Measurements from ENCODE around the gene RPAIN. TPM values are rescaled to one million over a fixed set of nuclear protein-coding genes. Genes with fewer than 3 reads are reported as not detected.

Gene RPAIN
- total and polyA plus RNA-seq, 2 of the 13 experiments (the other 11 are each of a cell fraction or from before 2014, with no cell fraction given) = 42.1 to 58.5 TPM

DNA sequence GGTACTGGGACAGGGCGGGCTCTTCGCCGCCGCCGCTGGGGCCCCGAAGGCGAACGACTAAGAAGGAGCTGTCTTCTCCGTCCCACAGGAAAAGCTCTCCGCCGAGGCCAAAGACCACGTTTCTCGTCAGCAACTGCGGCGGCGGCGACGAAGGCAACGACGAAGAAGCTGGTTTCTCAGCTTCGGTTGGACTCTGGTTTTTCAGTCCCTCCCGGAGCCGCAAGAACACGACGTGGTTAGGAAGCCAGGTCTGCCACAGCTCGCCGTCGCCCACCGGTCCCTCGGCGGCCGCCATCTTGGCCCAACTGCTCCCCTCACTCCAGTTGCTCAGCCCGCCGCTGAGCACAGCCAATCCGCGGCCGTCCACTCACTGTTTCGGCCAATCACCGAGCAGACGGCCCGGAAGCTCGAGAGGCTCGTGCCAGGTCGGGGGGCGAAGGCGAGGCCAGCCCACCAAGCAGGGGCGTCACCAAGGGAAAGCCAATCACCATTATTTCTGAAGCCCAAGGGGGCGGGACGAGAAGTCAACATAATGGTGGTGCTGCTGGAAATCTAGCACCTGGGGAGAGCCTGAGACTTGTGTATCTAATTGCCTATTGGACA, 525 bp upstream of the RPAIN start, which contains the start of gene NUP88 (continued):
- peak in 1 of 2 experiments; percentile 78; a peak in 2 of 4 replicates for TF ChIP-seq ATF4 (CRISPR knock-in tag; IDR thresholded peaks at IDR 0.05)
- peak; percentile 2 to 47; a peak in 2 of 4 replicates for TF ChIP-seq HMGXB4 (CRISPR knock-in tag; IDR thresholded peaks at IDR 0.05; ENCODE audit: borderline replicate concordance in 1 of 2, low read depth in 1 of 2)
- no peak for TF ChIP-seq ZNF460 (CRISPR knock-in tag; IDR thresholded peaks at IDR 0.05; ENCODE audit: borderline replicate concordance)
- TF ChIP-seq CENPT (CRISPR knock-in tag; IDR thresholded peaks at IDR 0.05; ENCODE audit: low read depth) = no peak
- TF ChIP-seq BORCS8-MEF2B (CRISPR knock-in tag; IDR thresholded peaks at IDR 0.05) = peak; percentile 67
- no peak for TF ChIP-seq PHB2 (IDR thresholded peaks at IDR 0.05; ENCODE audit: partially characterized antibody)
- no peak for TF ChIP-seq HNRNPK (IDR thresholded peaks at IDR 0.05; ENCODE audit: low read depth, low read length, poor library complexity, severe bottlenecking)
- TF ChIP-seq RARG (CRISPR knock-in tag; IDR thresholded peaks at IDR 0.05; ENCODE audit: low read depth) = no peak
- TF ChIP-seq, protein P1, sequence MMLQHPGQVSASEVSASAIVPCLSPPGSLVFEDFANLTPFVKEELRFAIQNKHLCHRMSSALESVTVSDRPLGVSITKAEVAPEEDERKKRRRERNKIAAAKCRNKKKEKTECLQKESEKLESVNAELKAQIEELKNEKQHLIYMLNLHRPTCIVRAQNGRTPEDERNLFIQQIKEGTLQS (CRISPR knock-in tag; IDR thresholded peaks at IDR 0.05) = no peak
- TF ChIP-seq SP2 (CRISPR knock-in tag; IDR thresholded peaks at IDR 0.05) = peak; percentile 89
- TF ChIP-seq, protein P2, sequence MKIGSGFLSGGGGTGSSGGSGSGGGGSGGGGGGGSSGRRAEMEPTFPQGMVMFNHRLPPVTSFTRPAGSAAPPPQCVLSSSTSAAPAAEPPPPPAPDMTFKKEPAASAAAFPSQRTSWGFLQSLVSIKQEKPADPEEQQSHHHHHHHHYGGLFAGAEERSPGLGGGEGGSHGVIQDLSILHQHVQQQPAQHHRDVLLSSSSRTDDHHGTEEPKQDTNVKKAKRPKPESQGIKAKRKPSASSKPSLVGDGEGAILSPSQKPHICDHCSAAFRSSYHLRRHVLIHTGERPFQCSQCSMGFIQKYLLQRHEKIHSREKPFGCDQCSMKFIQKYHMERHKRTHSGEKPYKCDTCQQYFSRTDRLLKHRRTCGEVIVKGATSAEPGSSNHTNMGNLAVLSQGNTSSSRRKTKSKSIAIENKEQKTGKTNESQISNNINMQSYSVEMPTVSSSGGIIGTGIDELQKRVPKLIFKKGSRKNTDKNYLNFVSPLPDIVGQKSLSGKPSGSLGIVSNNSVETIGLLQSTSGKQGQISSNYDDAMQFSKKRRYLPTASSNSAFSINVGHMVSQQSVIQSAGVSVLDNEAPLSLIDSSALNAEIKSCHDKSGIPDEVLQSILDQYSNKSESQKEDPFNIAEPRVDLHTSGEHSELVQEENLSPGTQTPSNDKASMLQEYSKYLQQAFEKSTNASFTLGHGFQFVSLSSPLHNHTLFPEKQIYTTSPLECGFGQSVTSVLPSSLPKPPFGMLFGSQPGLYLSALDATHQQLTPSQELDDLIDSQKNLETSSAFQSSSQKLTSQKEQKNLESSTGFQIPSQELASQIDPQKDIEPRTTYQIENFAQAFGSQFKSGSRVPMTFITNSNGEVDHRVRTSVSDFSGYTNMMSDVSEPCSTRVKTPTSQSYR (CRISPR knock-in tag; IDR thresholded peaks at IDR 0.05; ENCODE audit: borderline replicate concordance) = no peak; the same call in 1 of the 2 replicates
- no peak; the same call in 2 of the 3 replicates for TF ChIP-seq MXI1 (IDR thresholded peaks at IDR 0.05; ENCODE audit: borderline replicate concordance, low read depth, low read length)
- no peak for TF ChIP-seq ZNF441 (CRISPR knock-in tag; IDR thresholded peaks at IDR 0.05; ENCODE audit: borderline replicate concordance)
- TF ChIP-seq KLF12 (CRISPR knock-in tag; IDR thresholded peaks at IDR 0.05; ENCODE audit: borderline replicate concordance) = no peak
- no peak for TF ChIP-seq STAG1 (CRISPR knock-in tag; IDR thresholded peaks at IDR 0.05)
- no peak for TF ChIP-seq ZNF503 (CRISPR knock-in tag; IDR thresholded peaks at IDR 0.05)
- TF ChIP-seq ZC3H13 (CRISPR knock-in tag; IDR thresholded peaks at IDR 0.05) = peak; percentile 66; the same call in 1 of the 2 replicates
- TF ChIP-seq ZFAT (CRISPR knock-in tag; conservative IDR thresholded peaks at IDR 0.05) = no peak
- peak; percentile 97 for TF ChIP-seq YY1 (IDR thresholded peaks at IDR 0.05; ENCODE audit: insufficient read depth, insufficient replicate concordance, low read depth, low read length)
